Caki2 (cell line): ENCODE data around the gene MBP. TPM values are rescaled to one million over a fixed set of nuclear protein-coding genes. Genes with fewer than 3 reads are reported as not detected.
A peak's percentile ranks its signal among the peaks of the same experiment; 100 is the strongest.

ENCODE experiments used
- DNase-seq: peaks from one replicate; pipeline ENCODE4 v3.0.0-alpha.2; 2015; ENCODE audit warnings: low read depth
- in situ Hi-C: cut with HindIII; loops from 2 replicates; pipeline ENCODE4 v1.10.0; 2016; ENCODE audit warnings: low sequenced_read_pairs, low pct_unique_long_range_greater_than_20kb, mixed read lengths
- total RNA-seq: library from RNA; depleted of rRNA; stranded (reverse); fragments of >200 nt; shearing (Covaris generic); gene quantifications from 2 replicates; pipeline ENCODE4 v1.2.3, GENCODE V29; 2014; ENCODE audit warnings: low replicate concordance

Gene MBP
- total RNA-seq, 1 experiment from 2014 or later, result 14.7 TPM

GRCh38 chr18:76982841-76983583 lies 149.6 kb downstream of the MBP start:
- DNase-seq, result peak; percentile 64

GRCh38 chr18:76982038-76982437 lies 150.5 kb downstream of the MBP start:
- no peak for DNase-seq
- in situ Hi-C loops, result no loop called here

More at GRCh38 chr18:76982841-76983583, 149.6 kb downstream of the MBP start:
- in situ Hi-C loops, result no loop called here

- in situ Hi-C loops, result no loop called here
- DNase-seq, result no peak
These were observed 151.1 kb downstream of the MBP start for GRCh38 chr18:76981396-76981968.

- DNase-seq, result no peak
- in situ Hi-C loops, result no loop called here
These were observed 151.8 kb downstream of the MBP start for GRCh38 chr18:76980663-76981395.

GRCh38 chr18:76979906-76980305 lies 152.7 kb downstream of the MBP start:
- in situ Hi-C loops, result no loop called here
- DNase-seq, result no peak

- in situ Hi-C loops, result no loop called here
- no peak for DNase-seq
These were observed 153.4 kb downstream of the MBP start for GRCh38 chr18:76979111-76979751.

GRCh38 chr18:76978616-76979015 lies 154.0 kb downstream of the MBP start:
- in situ Hi-C loops, result no loop called here
- no peak for DNase-seq

GRCh38 chr18:76977684-76978232 lies 154.8 kb downstream of the MBP start:
- DNase-seq, result no peak
- in situ Hi-C loops, result no loop called here

- in situ Hi-C loops, result no loop called here
- DNase-seq, result no peak
These were observed 155.4 kb downstream of the MBP start for GRCh38 chr18:76977108-76977621.

GRCh38 chr18:76975577-76976110 lies 156.9 kb downstream of the MBP start:
- in situ Hi-C loops, result no loop called here
- no peak for DNase-seq

GRCh38 chr18:76974386-76974785 lies 158.2 kb downstream of the MBP start:
- in situ Hi-C loops, result no loop called here
- no peak for DNase-seq

GRCh38 chr18:76973520-76974266 lies 158.9 kb downstream of the MBP start:
- DNase-seq, result no peak
- in situ Hi-C loops, result no loop called here

- no peak for DNase-seq
- in situ Hi-C loops, result no loop called here
These were observed 159.6 kb downstream of the MBP start for GRCh38 chr18:76972846-76973519.

- in situ Hi-C loops, result no loop called here
- no peak for DNase-seq
These were observed 160.3 kb downstream of the MBP start for GRCh38 chr18:76972241-76972640.

- DNase-seq, result no peak
- in situ Hi-C loops, result no loop called here
These were observed 161.6 kb downstream of the MBP start for GRCh38 chr18:76970770-76971559.

- no peak for DNase-seq
- in situ Hi-C loops, result no loop called here
These were observed 164.7 kb downstream of the MBP start for GRCh38 chr18:76967721-76968472.
